Endodermal cell (in vitro differentiated cells): ENCODE data around the gene ENTPD1. TPM values are rescaled to one million over a fixed set of nuclear protein-coding genes. Genes with fewer than 3 reads are reported as not detected.

ENCODE experiments used
- DNase-seq: peaks from one replicate; pipeline ENCODE4 v3.0.0-alpha.2; 2017
- H3K27ac ChIP-seq: 2 replicates; pipeline ENCODE4 v1.5.1; 2013; ENCODE audit warnings: mild to moderate bottlenecking, low read depth, low read length, moderate library complexity
- H3K27me3 ChIP-seq: 2 replicates; pipeline ENCODE4 v1.6.1; 2013; ENCODE audit warnings: mild to moderate bottlenecking, low read length, moderate library complexity; ENCODE audit not compliant: insufficient read depth, control insufficient read depth, poor library complexity, severe bottlenecking
- H3K36me3 ChIP-seq: 2 replicates; pipeline ENCODE4 v1.7.0; 2013; ENCODE audit warnings: mild to moderate bottlenecking, low read length, moderate library complexity; ENCODE audit not compliant: control insufficient read depth, insufficient read depth
- H3K4me1 ChIP-seq: one replicate; pipeline ENCODE4 v1.7.0; 2013; ENCODE audit warnings: low read length; ENCODE audit not compliant: control insufficient read depth, insufficient read depth
- H3K4me3 ChIP-seq: 2 replicates; pipeline ENCODE4 v1.5.1; 2013; ENCODE audit warnings: mild to moderate bottlenecking, low read length, moderate library complexity
- H3K9ac ChIP-seq: 2 replicates; pipeline ENCODE4 v1.6.1; 2013; ENCODE audit warnings: mild to moderate bottlenecking, low read length, moderate library complexity; ENCODE audit not compliant: poor library complexity, severe bottlenecking; ENCODE audit errors: extremely low read depth
- H3K9me3 ChIP-seq: 2 replicates; pipeline ENCODE4 v1.6.1; 2013; ENCODE audit warnings: mild to moderate bottlenecking, low read length, moderate library complexity; ENCODE audit not compliant: control insufficient read depth
- H3K27ac Mint-ChIP-seq: 2 replicates; pipeline ENCODE4 v1.8.0; 2020; ENCODE audit warnings: mixed read lengths
- H3K27me3 Mint-ChIP-seq: 2 replicates; pipeline ENCODE4 v1.8.0; 2021; ENCODE audit warnings: mild to moderate bottlenecking, mixed read lengths; ENCODE audit not compliant: insufficient read depth
- H3K36me3 Mint-ChIP-seq: 2 replicates; pipeline ENCODE4 v1.8.0; 2020; ENCODE audit warnings: low read depth, mixed read lengths
- H3K4me1 Mint-ChIP-seq: 2 replicates; pipeline ENCODE4 v1.8.0; 2020; ENCODE audit warnings: mixed read lengths
- H3K4me3 Mint-ChIP-seq: 2 replicates; pipeline ENCODE4 v1.8.0; 2020; ENCODE audit warnings: mild to moderate bottlenecking, moderate library complexity, mixed read lengths
- H3K9me3 Mint-ChIP-seq: 2 replicates; pipeline ENCODE4 v1.8.0; 2020; ENCODE audit warnings: mild to moderate bottlenecking, mixed read lengths
- WGBS, 2 experiments: methylation state at CpG; one replicate each; pipeline versions ENCODE4 v1.1.5 to v1.1.7; 2013; ENCODE audit warnings: missing lambda C conversion rate in 2 of 2, mixed read lengths in 1 of 2; ENCODE audit not compliant: insufficient coverage in 1 of 2, insufficient read length in 1 of 2; 5-methylcytosine and 5-hydroxymethylcytosine counted together
- total RNA-seq, 2 donors: library from RNA; stranded (reverse); fragmentation: NEBNext Ultra II Directional in 1 of 2; extraction: Animal tissue kit (Norgen Biotek cat#: 25700) in 1 of 2; gene quantifications; 2 replicates in 1 of 2; 3 replicates in 1 of 2; pipeline ENCODE4 v1.2.1, GENCODE V29; 2021
- TF ChIP-seq, protein P1 (sequence below): fragments of 200-600 bp; sonication (generic); conservative IDR thresholded peaks from 2 replicates; pipeline ENCODE4 v1.5.0; 2021; ENCODE audit warnings: antibody characterized with exemption, mild to moderate bottlenecking

The ENTPD1 gene
- total RNA-seq, 2 donors from 2014 or later: 3.9 TPM

DNA sequence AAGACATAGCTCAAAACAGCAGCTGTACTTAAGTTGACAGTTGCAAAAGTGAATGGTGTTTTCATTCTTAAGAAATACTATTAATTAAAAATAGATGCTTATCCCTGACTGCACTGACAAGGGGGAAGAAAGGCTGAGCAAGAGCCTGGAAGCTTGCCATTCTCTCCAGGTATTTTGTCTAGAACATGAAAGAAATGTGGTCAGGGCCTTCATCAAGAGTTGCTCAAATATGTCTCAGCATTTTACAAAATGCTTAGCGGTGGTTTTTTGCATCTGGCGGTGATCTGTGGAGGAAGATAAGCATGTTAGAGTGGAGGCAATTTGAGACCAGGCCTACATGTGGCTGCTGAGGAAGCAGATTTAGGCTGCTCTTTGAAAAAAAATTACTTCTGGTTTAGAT, 105.4 kb downstream of the ENTPD1 start:
- Histone ChIP-seq H3K9me3 (peaks cover under 1% of the 10 kb centered on the region), H3K27me3 (no peaks in the 10 kb centered on the region), H3K27ac (no peak overlapping the region), H3K4me1 (no peaks in the 10 kb centered on the region), H3K36me3 (peaks cover 10% of the 10 kb centered on the region), H3K9ac (no peak overlapping the region), H3K4me3 (no peak overlapping the region)
- DNase-seq: no peak
- peaks cover 10% of the 10 kb centered on the region for H3K36me3 Mint-ChIP-seq
- no peaks in the 10 kb centered on the region for H3K4me1 Mint-ChIP-seq
- H3K9me3 Mint-ChIP-seq: peaks cover under 1% of the 10 kb centered on the region
- H3K4me3 Mint-ChIP-seq: no peak overlapping the region
- WGBS, 2 experiments: 94 to 95% methylated on average over 2 of the region's 2 CpGs
- TF ChIP-seq, protein P1, sequence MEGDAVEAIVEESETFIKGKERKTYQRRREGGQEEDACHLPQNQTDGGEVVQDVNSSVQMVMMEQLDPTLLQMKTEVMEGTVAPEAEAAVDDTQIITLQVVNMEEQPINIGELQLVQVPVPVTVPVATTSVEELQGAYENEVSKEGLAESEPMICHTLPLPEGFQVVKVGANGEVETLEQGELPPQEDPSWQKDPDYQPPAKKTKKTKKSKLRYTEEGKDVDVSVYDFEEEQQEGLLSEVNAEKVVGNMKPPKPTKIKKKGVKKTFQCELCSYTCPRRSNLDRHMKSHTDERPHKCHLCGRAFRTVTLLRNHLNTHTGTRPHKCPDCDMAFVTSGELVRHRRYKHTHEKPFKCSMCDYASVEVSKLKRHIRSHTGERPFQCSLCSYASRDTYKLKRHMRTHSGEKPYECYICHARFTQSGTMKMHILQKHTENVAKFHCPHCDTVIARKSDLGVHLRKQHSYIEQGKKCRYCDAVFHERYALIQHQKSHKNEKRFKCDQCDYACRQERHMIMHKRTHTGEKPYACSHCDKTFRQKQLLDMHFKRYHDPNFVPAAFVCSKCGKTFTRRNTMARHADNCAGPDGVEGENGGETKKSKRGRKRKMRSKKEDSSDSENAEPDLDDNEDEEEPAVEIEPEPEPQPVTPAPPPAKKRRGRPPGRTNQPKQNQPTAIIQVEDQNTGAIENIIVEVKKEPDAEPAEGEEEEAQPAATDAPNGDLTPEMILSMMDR: no peak
- no peaks in the 10 kb centered on the region for H3K27me3 Mint-ChIP-seq
- H3K27ac Mint-ChIP-seq: no peak overlapping the region

DNA sequence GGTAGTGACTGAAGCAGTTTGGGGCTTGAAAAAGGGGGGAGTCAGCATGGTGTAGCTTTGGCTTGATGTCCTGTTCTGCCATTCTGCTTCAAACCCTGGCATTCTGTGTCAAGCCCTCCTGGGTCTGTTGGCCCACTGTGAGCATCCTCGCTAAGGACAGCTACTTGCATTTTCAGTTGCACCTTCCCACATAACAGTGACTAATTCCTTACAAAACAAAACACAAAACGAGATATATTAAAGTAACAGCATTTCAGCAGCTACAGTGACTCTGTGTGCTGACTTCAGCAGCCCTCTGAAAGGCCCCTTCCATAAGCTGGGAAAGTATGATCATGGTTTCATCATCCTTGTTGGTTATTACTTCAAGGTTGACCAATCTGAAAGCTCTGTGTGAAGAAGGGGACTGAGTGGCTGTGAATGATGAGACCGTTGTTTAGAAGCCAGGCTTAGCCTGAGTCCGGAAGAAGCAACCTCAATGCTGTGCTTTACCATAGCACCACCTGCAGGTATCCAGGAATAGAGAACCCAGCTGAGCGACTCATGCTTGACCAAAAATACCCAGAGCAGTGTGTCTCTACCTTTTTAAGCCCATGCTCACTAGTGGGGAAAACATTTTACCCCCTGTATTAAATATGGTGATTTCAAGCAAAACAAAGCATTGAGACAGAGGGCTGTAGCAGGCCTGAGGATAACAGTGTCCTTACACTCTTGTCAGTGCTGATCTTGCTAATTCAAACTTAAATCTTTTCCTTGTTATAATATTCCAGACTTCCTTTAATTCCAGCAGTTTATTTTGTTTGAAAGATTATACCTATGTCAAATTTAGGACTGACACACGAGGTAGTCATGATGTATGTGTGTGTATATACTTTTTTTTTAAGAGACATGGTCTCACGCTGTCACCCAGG, 109.2 kb downstream of the ENTPD1 start:
- no peaks in the 10 kb centered on the region for H3K9me3 ChIP-seq
- H3K27me3 Mint-ChIP-seq: no peaks in the 10 kb centered on the region
- no peak overlapping the region for H3K27ac ChIP-seq
- WGBS, 2 experiments: 50% methylated on average over 4 to 7 of the region's 7 CpGs
- H3K9ac ChIP-seq: no peak overlapping the region
- H3K4me3 ChIP-seq: no peak overlapping the region
- peaks cover 30% of the 10 kb centered on the region for H3K36me3 ChIP-seq
- TF ChIP-seq, protein P1: peak; percentile 87
- H3K4me3 Mint-ChIP-seq: no peak overlapping the region
- DNase-seq: peak; percentile 79
- no peaks in the 10 kb centered on the region for H3K9me3 Mint-ChIP-seq
- H3K27ac Mint-ChIP-seq: no peak overlapping the region
- no peaks in the 10 kb centered on the region for H3K27me3 ChIP-seq
- H3K4me1 Mint-ChIP-seq: no peaks in the 10 kb centered on the region
- H3K4me1 ChIP-seq: no peaks in the 10 kb centered on the region
- peaks cover 10% of the 10 kb centered on the region for H3K36me3 Mint-ChIP-seq

DNA sequence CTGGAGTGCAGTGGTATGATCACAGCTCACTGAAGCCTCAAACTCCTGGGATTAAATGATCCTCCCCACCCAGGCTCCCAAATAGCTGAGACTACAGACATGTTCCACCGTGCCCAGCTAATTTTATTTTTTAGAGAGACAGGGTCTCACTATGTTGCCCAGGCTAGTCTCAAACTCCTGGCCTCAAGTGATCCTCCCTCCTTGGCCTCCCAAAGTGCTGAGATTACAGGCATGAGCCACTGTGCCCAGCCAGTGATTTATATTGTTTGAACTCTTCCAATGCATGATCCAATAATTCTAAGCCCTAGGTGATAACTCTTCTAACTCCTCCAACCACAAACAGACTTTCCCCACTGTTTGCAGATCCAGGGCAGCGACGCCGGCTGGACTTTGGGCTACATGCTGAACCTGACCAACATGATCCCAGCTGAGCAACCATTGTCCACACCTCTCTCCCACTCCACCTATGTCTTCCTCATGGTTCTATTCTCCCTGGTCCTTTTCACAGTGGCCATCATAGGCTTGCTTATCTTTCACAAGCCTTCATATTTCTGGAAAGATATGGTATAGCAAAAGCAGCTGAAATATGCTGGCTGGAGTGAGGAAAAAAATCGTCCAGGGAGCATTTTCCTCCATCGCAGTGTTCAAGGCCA, 110.0 kb downstream of the ENTPD1 start:
- Histone ChIP-seq H3K9ac (no peak overlapping the region), H3K27me3 (no peaks in the 10 kb centered on the region), H3K9me3 (no peaks in the 10 kb centered on the region), H3K36me3 (peaks cover 37% of the 10 kb centered on the region), H3K27ac (no peak overlapping the region), H3K4me3 (no peak overlapping the region), H3K4me1 (no peaks in the 10 kb centered on the region)
- no peaks in the 10 kb centered on the region for H3K4me1 Mint-ChIP-seq
- no peak for DNase-seq
- H3K4me3 Mint-ChIP-seq: no peak overlapping the region
- no peaks in the 10 kb centered on the region for H3K9me3 Mint-ChIP-seq
- H3K27ac Mint-ChIP-seq: no peak overlapping the region
- no peaks in the 10 kb centered on the region for H3K27me3 Mint-ChIP-seq
- 70 to 92% methylated on average over 3 to 6 of the region's 6 CpGs for WGBS, 2 experiments
- H3K36me3 Mint-ChIP-seq: peaks cover 14% of the 10 kb centered on the region
- TF ChIP-seq, protein P1: no peak
